ENCODE data around the gene EDEM2.
"Not testable (repeated sequence)": the region's sequence is repeated elsewhere in the genome, so short reads cannot be mapped to it uniquely, and the experiment has no call there.

Gene EDEM2

GRCh38 chr20:35087791-35088190 is 59.3 kb downstream of the EDEM2 start:
- no peak for DNase-seq (ENCODE audit: low spot score)

DNA sequence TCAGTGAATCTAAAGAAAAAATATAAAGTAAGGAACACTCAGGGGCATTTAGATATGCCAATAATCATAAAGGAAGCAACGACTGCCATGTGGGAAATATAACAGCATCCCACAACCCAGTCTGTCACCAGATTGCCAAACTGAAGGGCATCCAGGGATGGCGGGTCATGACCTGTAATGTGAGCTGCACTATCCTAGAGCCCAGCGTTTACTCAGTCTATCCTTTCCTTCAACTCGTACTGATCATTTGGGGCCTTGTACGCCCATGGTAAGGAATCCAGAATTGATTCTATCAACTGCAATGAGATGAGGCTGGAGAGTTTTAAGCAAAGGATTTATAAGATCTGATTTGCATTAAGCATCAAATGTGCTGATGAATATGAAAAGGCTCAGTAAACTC is 59.8 kb downstream of the EDEM2 start:
- no peak for DNase-seq (ENCODE audit: low spot score)

- DNase-seq (ENCODE audit: low spot score), result no peak
Observed at GRCh38 chr20:35085477-35086225, 61.5 kb downstream of the EDEM2 start.

GRCh38 chr20:35084998-35085397 is 62.1 kb downstream of the EDEM2 start:
- DNase-seq (ENCODE audit: low spot score), result no peak

DNA sequence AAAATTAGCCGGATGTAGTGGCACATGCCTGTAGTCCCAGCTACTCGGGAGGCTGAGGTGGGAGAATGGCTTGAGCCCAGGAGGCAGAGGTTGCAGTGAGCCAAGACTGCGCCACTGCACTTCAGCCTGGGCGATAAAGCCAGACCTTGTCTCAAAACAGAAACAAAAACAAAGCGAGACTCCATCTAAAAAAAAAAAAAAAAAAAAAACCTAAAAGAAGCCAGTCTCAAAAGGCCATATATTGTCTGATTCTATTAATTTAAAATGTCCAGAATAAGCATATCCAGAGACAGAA is 66.8 kb downstream of the EDEM2 start:
- not testable (repeated sequence) for DNase-seq (ENCODE audit: low spot score)

DNA sequence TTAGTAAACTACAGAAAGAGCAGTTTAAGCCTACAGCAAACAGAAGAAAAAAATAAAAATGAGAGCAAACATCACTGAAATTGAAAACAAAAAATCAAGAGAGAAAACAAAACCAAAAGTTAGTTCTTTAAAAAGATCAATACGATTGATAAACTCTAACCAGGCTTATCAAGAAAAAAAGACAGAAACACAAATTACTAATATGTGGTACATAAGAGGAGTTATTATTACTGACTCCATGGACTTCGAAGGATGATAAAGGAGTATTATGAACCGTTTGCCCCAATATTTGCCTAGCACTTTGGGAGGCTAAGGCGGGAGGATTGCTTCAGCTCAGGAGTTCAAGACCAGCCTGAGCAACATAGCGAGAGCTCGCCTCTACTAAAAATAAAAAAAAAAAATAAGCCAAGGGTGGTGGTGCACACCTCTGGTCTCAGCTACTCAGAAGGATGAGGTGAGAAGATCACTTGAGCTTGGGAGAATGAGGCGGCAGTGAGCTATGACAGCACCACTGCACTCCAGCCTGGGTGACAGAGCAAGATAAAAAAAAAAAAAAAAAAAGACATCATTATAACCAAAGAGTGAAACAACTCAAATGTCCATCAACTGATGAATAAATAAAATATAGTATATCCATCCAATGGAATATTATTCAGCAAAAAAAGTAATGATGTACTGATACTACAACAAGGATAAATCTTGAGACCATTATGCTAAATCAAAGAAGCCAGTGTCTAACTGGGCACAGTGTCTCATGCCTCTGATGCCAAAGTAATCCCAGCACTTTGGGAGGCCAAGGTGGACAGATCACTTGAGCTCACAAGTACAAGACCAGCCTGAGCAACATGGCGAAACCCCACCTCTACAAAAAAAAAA is 67.4 kb downstream of the EDEM2 start:
- no peak for DNase-seq (ENCODE audit: low spot score)

DNA sequence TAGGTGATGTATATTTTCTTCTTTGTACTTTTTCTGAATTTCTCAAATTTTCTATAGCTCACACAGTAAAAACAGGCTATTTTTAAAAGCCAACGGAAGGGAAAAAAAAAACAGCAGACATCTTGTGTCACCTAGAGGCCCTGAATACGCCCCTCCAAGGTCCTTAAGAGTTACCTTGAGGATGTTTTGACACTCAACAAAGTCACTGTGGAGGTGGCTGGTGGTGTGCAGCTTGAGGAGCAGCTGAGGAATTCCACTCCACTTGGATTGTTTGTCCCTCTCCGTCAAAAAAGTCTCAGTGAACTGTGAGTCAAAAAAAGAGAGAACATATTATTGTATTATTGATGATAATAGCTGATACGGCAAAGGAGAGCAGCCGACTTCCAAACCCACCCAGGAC is 69.3 kb downstream of the EDEM2 start:
- no peak for DNase-seq (ENCODE audit: low spot score)

GRCh38 chr20:35077341-35077740 is 69.8 kb downstream of the EDEM2 start:
- DNase-seq (ENCODE audit: low spot score), result no peak

DNA sequence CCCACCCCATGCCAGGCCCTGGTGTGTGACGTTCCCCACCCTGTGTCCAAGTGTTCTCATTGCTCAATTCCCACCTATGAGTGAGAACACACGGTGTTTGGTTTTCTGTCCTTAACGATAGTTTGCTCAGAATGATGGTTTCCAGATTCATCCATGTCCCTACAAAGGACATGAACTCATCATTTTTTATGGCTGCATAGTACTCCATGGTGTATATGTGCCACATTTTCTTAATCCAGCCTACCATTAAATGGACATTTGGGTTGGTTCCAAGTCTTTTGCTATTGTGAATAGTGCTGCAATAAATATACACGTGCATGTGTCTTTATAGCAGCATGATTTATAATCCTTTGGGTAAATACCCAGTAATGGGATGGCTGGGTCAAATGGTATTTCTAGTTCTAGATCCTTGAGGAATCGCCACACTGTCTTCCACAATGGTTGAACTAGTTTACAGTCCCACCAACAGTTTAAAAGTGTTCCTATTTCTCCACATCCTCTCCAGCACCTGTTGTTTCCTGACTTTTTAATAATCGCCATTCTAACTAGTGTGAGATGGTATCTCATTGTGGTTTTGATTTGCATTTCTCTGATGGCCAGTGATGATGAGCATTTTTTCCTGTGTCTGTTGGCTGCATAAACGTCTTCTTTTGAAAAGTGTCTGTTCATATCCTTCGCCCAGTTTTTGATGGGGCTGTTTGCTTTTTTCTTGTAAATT is 75.5 kb downstream of the EDEM2 start:
- DNase-seq (ENCODE audit: low spot score), result not testable (repeated sequence)

DNA sequence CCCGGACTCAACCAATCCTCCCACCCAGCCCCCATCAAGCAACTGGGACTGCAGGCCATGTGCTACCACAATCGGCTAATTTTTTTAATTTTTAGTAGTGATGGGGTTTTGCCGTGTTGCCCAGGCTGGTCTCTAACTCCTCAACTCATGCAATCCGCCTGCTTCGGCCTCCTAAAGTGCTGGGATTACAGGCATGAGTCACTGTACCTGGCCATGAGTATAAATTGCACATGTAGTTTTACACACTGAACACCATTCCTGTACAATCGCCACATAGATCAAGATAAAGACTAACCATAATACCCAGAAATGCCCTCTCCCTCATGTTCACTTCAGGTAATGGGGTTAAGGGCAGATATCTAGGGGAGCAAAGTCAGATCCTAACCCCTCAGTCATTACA is 80.9 kb downstream of the EDEM2 start:
- no peak for DNase-seq (ENCODE audit: low spot score)
